Measurements from ENCODE around the gene CCR7. TPM values are rescaled to one million over a fixed set of nuclear protein-coding genes. Genes with fewer than 3 reads are reported as not detected.
A peak's percentile ranks its signal among the peaks of the same experiment; 100 is the strongest.

CCR7 gene
- total and polyA plus RNA-seq, 2 experiments from 2014 or later, result 0.68 TPM; not detected in 1

DNA sequence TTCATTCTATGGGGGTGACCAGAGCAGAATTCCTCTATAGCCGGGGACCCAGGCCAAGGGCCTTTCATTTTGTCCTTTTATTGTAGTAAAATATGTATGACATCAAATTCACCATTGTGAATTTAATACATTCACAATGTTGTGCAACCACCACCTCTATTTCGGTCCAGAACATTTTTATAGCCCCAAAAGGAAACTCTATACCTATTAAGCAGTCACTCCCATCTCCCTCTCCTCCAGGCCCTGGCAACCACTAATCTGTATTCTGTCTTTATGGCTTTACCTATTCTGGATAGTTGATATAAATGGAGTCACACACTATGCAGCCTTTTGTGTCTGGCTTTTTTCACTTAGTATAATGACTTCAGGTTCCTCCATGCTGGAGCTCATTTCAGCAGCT, 54.1 kb downstream of the CCR7 start:
- no peak for DNase-seq
- Histone ChIP-seq H3K79me2 (ENCODE audit: insufficient read depth) (no peaks in the 10 kb centered on the region), H3K4me1 (ENCODE audit: insufficient read depth) (peaks cover 29% of the 10 kb centered on the region), H2AFZ (no peak overlapping the region), H3K9me3 (ENCODE audit: low read depth) (no peaks in the 10 kb centered on the region), H3K4me2 (ENCODE audit: unreplicated experiment) (no peak overlapping the region), H3K9ac (no peak overlapping the region), H3K4me3 (no peak overlapping the region), H3K36me3 (ENCODE audit: low read depth) (no peaks in the 10 kb centered on the region), H4K20me1 (ENCODE audit: insufficient read depth) (no peaks in the 10 kb centered on the region), H3K9me2 (ENCODE audit: insufficient read depth) (no peaks in the 10 kb centered on the region), H3K27ac (no peak overlapping the region), H3F3A (ENCODE audit: insufficient read depth) (peaks cover 9% of the 10 kb centered on the region; the same call in 1 of the 2 replicates), H3K27me3 (replicated peaks; ENCODE audit: insufficient read depth) (no peaks in the 10 kb centered on the region)
- WGBS, 2 experiments (ENCODE audit: low coverage in 1 of 2, low lambda C conversion rate in 2 of 2, missing lambda C conversion rate in 2 of 2), result 94 to 95% methylated on average over 2 of the region's 2 CpGs
- in situ Hi-C loops (cut with MboI), result no loop called here
- TF ChIP-seq EZH2 (IDR thresholded peaks at IDR 0.05; ENCODE audit: insufficient read depth, poor library complexity, severe bottlenecking) (no peak), EZH2phosphoT487 (IDR thresholded peaks at IDR 0.05; ENCODE audit: insufficient read depth, low read depth) (no peak)

GRCh38 chr17:40510328-40510648, 55.0 kb downstream of the CCR7 start:
- peak; percentile 87 for DNase-seq
- 43 to 46% methylated on average over 8 of the region's 8 CpGs for WGBS, 2 experiments (ENCODE audit: low coverage in 1 of 2, low lambda C conversion rate in 2 of 2, missing lambda C conversion rate in 2 of 2)
- peaks cover 8% of the 10 kb centered on the region; the same call in 1 of the 2 replicates for H3F3A ChIP-seq (ENCODE audit: insufficient read depth)
- no peak overlapping the region for H3K9ac ChIP-seq
- in situ Hi-C loops (cut with MboI), result no loop called here
- H3K9me2 ChIP-seq (ENCODE audit: insufficient read depth), result no peaks in the 10 kb centered on the region
- no peaks in the 10 kb centered on the region for H4K20me1 ChIP-seq (ENCODE audit: insufficient read depth)
- no peak for TF ChIP-seq EZH2phosphoT487 (IDR thresholded peaks at IDR 0.05; ENCODE audit: insufficient read depth, low read depth)
- H3K79me2 ChIP-seq (ENCODE audit: insufficient read depth), result no peaks in the 10 kb centered on the region
- no peaks in the 10 kb centered on the region for H3K27me3 ChIP-seq (replicated peaks; ENCODE audit: insufficient read depth)
- H2AFZ ChIP-seq, result no peak overlapping the region
- no peak overlapping the region for H3K4me3 ChIP-seq
- no peaks in the 10 kb centered on the region for H3K36me3 ChIP-seq (ENCODE audit: low read depth)
- no peak overlapping the region for H3K27ac ChIP-seq
- no peaks in the 10 kb centered on the region for H3K9me3 ChIP-seq (ENCODE audit: low read depth)
- no peak overlapping the region for H3K4me2 ChIP-seq (ENCODE audit: unreplicated experiment)
- peaks cover 26% of the 10 kb centered on the region for H3K4me1 ChIP-seq (ENCODE audit: insufficient read depth)

DNA sequence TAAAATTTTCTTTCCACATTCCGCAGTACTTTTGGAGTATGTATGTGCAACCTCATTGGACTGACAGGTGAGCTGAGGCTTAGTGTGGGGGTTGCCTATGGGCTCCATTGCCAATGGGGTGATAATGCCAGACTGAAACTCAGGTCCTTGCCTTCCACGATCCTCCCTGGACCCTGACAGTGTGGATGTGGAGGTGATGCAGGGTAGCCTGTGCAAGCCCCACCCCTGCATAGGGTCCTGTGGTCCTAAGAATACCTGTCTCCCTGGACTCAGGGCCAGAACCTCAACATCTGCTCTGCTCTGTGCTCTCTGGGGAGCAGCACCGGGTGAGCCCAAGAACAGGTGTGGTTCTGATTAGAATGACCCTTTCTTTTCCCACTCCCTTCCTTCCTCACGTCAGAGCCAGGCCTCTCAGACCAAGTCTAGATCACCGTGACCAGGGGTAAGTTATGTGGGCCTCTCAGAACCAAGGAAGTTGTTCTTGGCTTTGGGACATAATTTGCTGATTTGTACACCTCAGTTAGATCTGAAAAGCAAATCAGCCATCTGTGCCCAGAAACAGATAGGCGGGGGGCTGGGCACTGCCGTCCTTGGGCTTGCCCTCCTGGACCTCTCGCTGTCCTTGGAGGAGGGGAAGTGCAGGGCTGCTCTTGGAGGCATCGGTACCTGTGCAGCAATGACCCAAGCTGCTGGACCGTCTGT, 55.5 kb downstream of the CCR7 start:
- Histone ChIP-seq H3K27me3 (replicated peaks; ENCODE audit: insufficient read depth) (no peaks in the 10 kb centered on the region), H3K9me2 (ENCODE audit: insufficient read depth) (no peaks in the 10 kb centered on the region), H3K9me3 (ENCODE audit: low read depth) (no peaks in the 10 kb centered on the region), H3K4me2 (ENCODE audit: unreplicated experiment) (no peak overlapping the region), H3F3A (ENCODE audit: insufficient read depth) (peaks cover 8% of the 10 kb centered on the region; the same call in 1 of the 2 replicates), H4K20me1 (ENCODE audit: insufficient read depth) (no peaks in the 10 kb centered on the region), H3K27ac (no peak overlapping the region), H3K9ac (no peak overlapping the region), H2AFZ (no peak overlapping the region), H3K36me3 (ENCODE audit: low read depth) (no peaks in the 10 kb centered on the region), H3K79me2 (ENCODE audit: insufficient read depth) (no peaks in the 10 kb centered on the region), H3K4me1 (ENCODE audit: insufficient read depth) (peaks cover 26% of the 10 kb centered on the region), H3K4me3 (no peak overlapping the region)
- TF ChIP-seq EZH2 (IDR thresholded peaks at IDR 0.05; ENCODE audit: insufficient read depth, poor library complexity, severe bottlenecking) (no peak), EZH2phosphoT487 (IDR thresholded peaks at IDR 0.05; ENCODE audit: insufficient read depth, low read depth) (no peak)
- WGBS, 2 experiments (ENCODE audit: low coverage in 1 of 2, low lambda C conversion rate in 2 of 2, missing lambda C conversion rate in 2 of 2), result 83 to 89% methylated on average over 10 of the region's 10 CpGs
- in situ Hi-C loops (cut with MboI), result no loop called here
- DNase-seq, result no peak

- no peak overlapping the region for H3K27ac ChIP-seq
- no peaks in the 10 kb centered on the region for H3K79me2 ChIP-seq (ENCODE audit: insufficient read depth)
- no peaks in the 10 kb centered on the region for H4K20me1 ChIP-seq (ENCODE audit: insufficient read depth)
- DNase-seq, result no peak
- no peaks in the 10 kb centered on the region for H3K36me3 ChIP-seq (ENCODE audit: low read depth)
- H3K9me2 ChIP-seq (ENCODE audit: insufficient read depth), result no peaks in the 10 kb centered on the region
- no peak for TF ChIP-seq EZH2phosphoT487 (IDR thresholded peaks at IDR 0.05; ENCODE audit: insufficient read depth, low read depth)
- no peak for TF ChIP-seq EZH2 (IDR thresholded peaks at IDR 0.05; ENCODE audit: insufficient read depth, poor library complexity, severe bottlenecking)
- H3K27me3 ChIP-seq (replicated peaks; ENCODE audit: insufficient read depth), result no peaks in the 10 kb centered on the region
- peaks cover 20% of the 10 kb centered on the region for H3K4me1 ChIP-seq (ENCODE audit: insufficient read depth)
- H2AFZ ChIP-seq, result no peak overlapping the region
- no peaks in the 10 kb centered on the region for H3K9me3 ChIP-seq (ENCODE audit: low read depth)
- 76 to 85% methylated on average over 5 of the region's 5 CpGs for WGBS, 2 experiments (ENCODE audit: low coverage in 1 of 2, low lambda C conversion rate in 2 of 2, missing lambda C conversion rate in 2 of 2)
- no peak overlapping the region for H3K4me3 ChIP-seq
- H3K4me2 ChIP-seq (ENCODE audit: unreplicated experiment), result no peak overlapping the region
- in situ Hi-C loops (cut with MboI), result no loop called here
- H3K9ac ChIP-seq, result no peak overlapping the region
- peaks cover 8% of the 10 kb centered on the region; the same call in 1 of the 2 replicates for H3F3A ChIP-seq (ENCODE audit: insufficient read depth)
Observed at GRCh38 chr17:40506786-40507185, 58.5 kb downstream of the CCR7 start.

Other genes with a start within 250 kb of the CCR7 start
- 1.2 TPM in 1 of 2 replicates, not detected in the other for gene GJD3, start 200.7 kb downstream of the CCR7 start, total RNA-seq (2014; rRNA removed; shearing (Covaris generic))
- gene GJD3, start 200.7 kb downstream of the CCR7 start, polyA plus RNA-seq (2016; fragmentation: Nextera tagmentation; extraction: Ambion mirVana), result 1.3 and 2.0 TPM in 2 replicates
- 71.4 and 75.8 TPM in 2 replicates for gene TOP2A, start 147.6 kb downstream of the CCR7 start, total RNA-seq (2014; rRNA removed; shearing (Covaris generic))
- gene TOP2A, start 147.6 kb downstream of the CCR7 start, polyA plus RNA-seq (2016; fragmentation: Nextera tagmentation; extraction: Ambion mirVana), result 39.6 and 47.0 TPM in 2 replicates
- 361 and 408 TPM in 2 replicates for gene IGFBP4, start 122.0 kb downstream of the CCR7 start, total RNA-seq (2014; rRNA removed; shearing (Covaris generic))
- 1,209 and 1,277 TPM in 2 replicates for gene IGFBP4, start 122.0 kb downstream of the CCR7 start, polyA plus RNA-seq (2016; fragmentation: Nextera tagmentation; extraction: Ambion mirVana)
- gene TNS4, start 63.8 kb downstream of the CCR7 start, total RNA-seq (2014; rRNA removed; shearing (Covaris generic)), result not detected in 2 replicates
- gene TNS4, start 63.8 kb downstream of the CCR7 start, polyA plus RNA-seq (2016; fragmentation: Nextera tagmentation; extraction: Ambion mirVana), result 0.20 and 0.44 TPM in 2 replicates
- 67.4 and 75.8 TPM in 2 replicates for gene SMARCE1, start 82.3 kb upstream of the CCR7 start, total RNA-seq (2014; rRNA removed; shearing (Covaris generic))
- 133 and 144 TPM in 2 replicates for gene SMARCE1, start 82.3 kb upstream of the CCR7 start, polyA plus RNA-seq (2016; fragmentation: Nextera tagmentation; extraction: Ambion mirVana)
- gene KRT222, start 99.7 kb upstream of the CCR7 start, total RNA-seq (2014; rRNA removed; shearing (Covaris generic)), result not detected in 2 replicates
- not detected in 2 replicates for gene KRT222, start 99.7 kb upstream of the CCR7 start, polyA plus RNA-seq (2016; fragmentation: Nextera tagmentation; extraction: Ambion mirVana)
- not detected in 2 replicates for gene KRT24, start 138.3 kb upstream of the CCR7 start, total RNA-seq (2014; rRNA removed; shearing (Covaris generic))
- gene KRT24, start 138.3 kb upstream of the CCR7 start, polyA plus RNA-seq (2016; fragmentation: Nextera tagmentation; extraction: Ambion mirVana), result not detected in 2 replicates
- gene KRT25, start 189.9 kb upstream of the CCR7 start, total RNA-seq (2014; rRNA removed; shearing (Covaris generic)), result not detected in 2 replicates
- not detected in 2 replicates for gene KRT25, start 189.9 kb upstream of the CCR7 start, polyA plus RNA-seq (2016; fragmentation: Nextera tagmentation; extraction: Ambion mirVana)
- not detected in 2 replicates for gene KRT26, start 206.7 kb upstream of the CCR7 start, total RNA-seq (2014; rRNA removed; shearing (Covaris generic))
- not detected in 2 replicates for gene KRT26, start 206.7 kb upstream of the CCR7 start, polyA plus RNA-seq (2016; fragmentation: Nextera tagmentation; extraction: Ambion mirVana)
- gene KRT27, start 217.1 kb upstream of the CCR7 start, total RNA-seq (2014; rRNA removed; shearing (Covaris generic)), result not detected in 2 replicates
- not detected in 2 replicates for gene KRT27, start 217.1 kb upstream of the CCR7 start, polyA plus RNA-seq (2016; fragmentation: Nextera tagmentation; extraction: Ambion mirVana)
- not detected in 2 replicates for gene KRT28, start 234.5 kb upstream of the CCR7 start, total RNA-seq (2014; rRNA removed; shearing (Covaris generic))
- gene KRT28, start 234.5 kb upstream of the CCR7 start, polyA plus RNA-seq (2016; fragmentation: Nextera tagmentation; extraction: Ambion mirVana), result not detected in 2 replicates

All from GM23248 (cell line).